NCI-H2196 treated with DMSO at 0.1 percent for 48 hours (cell line): Measurements from ENCODE around the gene HSF4.
A peak's percentile ranks its signal among the peaks of the same experiment; 100 is the strongest.

Experiments used
- DNase-seq: peaks from one replicate; lab custom pipeline; 2025; ENCODE audit not compliant: unreplicated experiment; lab: John Stamatoyannopoulos, UW

The HSF4 gene

DNA sequence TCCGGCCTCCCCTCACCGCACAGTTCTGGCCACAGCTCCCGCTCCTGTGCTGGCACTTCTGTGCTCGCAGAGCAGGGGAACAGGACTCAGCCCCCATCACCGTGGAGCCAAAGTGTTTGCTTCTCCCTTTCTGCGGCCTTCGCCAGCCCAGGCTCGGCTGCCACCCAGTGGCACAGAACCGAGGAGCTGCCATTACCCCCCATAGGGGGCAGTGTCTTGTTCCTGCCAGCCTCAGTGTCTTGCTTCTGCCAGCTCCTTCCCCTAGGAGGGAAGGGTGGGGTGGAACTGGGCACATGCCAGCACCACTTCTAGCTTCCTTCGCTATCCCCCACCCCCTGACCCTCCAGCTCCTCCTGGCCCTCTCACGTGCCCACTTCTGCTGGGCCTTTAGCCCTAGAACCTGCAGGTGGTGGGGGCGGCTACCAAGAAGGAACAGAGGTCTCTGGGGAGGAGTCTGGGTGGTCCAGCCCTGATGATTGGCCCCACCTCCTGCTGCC, 33.7 kb downstream of the HSF4 start:
- DNase-seq = no peak

DNA sequence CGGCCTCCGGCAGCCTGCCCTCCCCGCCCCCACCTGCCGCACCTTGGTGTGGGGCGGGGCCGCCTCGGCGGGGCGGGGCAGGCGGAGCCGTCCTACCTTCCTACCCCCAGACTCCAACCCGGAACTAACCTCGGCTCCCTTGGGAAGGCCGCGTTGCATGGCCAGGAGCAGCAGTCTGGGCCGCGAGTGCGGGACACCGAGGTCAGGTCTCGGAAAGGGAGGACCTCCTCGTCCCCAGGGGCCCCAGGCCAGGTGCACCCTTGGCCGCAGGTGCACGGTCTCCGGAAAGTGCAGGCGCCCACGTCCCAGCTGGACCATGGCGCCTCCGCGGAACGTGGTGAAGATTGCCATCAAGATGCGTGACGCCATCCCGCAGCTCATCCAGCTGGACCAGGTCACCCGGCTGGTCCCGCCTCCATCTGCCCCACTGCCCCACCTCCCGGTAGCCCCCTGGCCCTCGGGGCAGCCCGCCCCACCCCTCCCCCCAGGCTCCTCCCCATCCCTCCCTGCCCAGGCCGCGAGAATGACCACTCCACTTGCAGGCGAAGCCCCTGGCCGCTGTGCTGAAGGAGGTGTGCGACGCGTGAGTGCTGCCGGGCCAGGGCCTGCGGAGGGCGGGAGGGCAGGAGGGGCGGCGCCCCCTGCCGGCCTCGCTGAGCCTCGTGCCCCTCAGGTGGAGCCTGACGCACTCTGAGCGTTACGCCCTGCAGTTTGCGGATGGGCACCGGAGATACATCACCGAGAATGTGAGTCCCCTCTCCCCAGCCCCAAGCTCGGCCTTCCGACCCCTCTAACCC, 34.7 kb downstream of the HSF4 start, which contains the start of gene ELMO3:
ELMO3 (plus strand) TSS at position 121 of the 797 bp plus-strand sequence; CDS start at position 317, 196 bp downstream.
- no peak for DNase-seq

GRCh38 chr16:67199808-67200198, 35.3 kb downstream of the HSF4 start:
- DNase-seq = no peak

DNA sequence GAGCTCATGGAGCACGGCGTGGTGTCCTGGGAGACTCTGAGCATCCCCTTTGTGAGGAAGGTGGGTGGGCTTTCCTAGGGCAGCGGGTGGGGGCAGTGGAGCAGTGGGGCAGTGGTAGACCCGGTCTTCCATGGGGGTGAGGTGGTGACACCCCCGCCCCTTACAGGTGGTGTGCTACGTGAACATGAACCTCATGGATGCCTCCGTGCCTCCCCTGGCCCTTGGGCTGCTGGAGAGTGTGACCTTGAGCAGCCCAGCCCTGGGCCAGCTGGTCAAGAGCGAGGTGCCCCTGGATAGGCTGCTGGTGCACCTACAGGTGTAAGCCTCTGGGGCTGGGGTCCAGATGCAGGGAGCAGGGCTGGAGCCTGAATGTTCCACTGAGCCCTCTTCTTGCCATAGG, 35.9 kb downstream of the HSF4 start:
- no peak for DNase-seq

GRCh38 chr16:67201411-67202345, 37.1 kb downstream of the HSF4 start:
- no peak for DNase-seq

GRCh38 chr16:67202426-67202825, 37.9 kb downstream of the HSF4 start:
- no peak for DNase-seq

DNA sequence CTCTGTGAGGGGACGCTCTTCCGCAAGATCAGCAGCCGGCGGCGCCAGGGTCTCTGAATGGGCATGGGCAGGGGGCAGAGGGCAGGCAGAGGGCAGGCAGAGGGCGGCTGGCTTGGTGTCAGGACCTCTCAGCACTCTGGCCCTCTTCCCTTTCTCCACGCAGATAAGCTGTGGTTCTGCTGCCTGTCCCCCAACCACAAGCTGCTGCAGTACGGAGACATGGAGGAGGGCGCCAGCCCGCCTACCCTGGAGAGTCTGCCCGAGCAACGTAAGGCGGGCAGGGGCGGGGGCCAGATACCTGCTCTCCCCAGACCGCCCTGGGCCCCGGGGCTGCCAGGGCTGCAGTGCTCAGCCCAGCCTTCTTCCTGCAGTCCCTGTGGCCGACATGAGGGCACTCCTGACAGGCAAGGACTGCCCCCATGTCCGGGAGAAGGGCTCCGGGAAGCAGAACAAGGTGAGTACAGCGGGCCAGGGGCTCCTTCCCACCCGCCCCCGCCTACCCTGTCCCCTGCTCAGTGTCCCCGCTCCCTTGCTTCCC, 38.5 kb downstream of the HSF4 start:
- DNase-seq = no peak

- no peak for DNase-seq
Measured at GRCh38 chr16:67204076-67204475, 39.5 kb downstream of the HSF4 start.

DNA sequence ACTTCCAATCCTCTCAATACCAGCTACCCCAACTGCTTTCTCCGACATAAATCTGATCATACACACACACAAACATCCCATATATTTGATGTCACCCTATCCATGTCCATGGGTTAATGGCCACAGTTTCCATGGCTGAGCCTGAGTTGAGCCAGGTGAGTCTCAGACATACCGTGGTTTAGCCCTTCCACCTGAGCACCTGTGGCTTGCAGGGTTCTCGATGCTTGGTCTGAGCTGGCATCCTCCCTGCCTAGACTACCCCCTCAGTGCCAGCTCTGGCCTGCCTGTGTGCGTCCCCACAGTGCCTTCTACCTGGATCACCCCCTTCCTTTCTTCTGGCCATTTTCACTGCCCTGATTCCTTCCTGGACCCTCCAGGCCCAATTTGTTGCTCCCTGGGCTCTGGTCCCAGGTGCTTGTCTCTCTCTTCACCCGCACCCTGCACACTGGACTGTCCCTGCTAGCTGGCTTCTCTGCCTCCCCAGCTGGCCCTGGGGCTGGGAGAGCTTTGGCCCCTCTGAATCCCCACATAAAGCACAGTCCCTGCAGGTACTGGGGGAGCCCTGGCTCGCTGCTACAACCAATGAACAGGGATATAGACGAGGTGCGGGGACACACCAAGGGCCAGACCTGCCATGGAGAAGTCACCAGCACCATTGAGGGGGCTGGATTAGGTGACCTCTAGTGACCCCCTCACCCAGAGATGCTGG, 41.7 kb downstream of the HSF4 start:
- no peak for DNase-seq

DNA sequence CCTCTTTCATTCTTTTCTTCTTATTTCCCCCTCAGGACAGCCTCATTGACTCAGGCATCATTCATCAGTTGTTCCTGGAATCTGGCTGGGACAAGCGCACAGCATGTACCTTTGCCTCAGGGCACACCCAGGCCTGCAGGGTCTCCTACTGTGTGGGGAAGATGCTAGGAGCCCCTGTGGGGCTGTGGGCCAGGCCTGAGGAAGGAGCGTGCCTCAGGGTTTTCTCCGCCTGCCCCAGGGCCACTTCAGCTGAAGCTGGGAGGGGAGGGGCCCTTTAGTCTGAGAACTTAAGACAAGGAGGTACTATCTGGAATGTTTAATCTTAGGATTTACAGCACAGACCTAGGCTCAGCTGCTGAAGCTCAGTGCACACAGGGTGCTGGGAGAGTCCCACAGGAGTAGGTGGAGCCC, 42.3 kb downstream of the HSF4 start:
- DNase-seq = no peak

- peak; percentile 23 for DNase-seq
Measured at GRCh38 chr16:67207249-67208091, 42.9 kb downstream of the HSF4 start.

DNA sequence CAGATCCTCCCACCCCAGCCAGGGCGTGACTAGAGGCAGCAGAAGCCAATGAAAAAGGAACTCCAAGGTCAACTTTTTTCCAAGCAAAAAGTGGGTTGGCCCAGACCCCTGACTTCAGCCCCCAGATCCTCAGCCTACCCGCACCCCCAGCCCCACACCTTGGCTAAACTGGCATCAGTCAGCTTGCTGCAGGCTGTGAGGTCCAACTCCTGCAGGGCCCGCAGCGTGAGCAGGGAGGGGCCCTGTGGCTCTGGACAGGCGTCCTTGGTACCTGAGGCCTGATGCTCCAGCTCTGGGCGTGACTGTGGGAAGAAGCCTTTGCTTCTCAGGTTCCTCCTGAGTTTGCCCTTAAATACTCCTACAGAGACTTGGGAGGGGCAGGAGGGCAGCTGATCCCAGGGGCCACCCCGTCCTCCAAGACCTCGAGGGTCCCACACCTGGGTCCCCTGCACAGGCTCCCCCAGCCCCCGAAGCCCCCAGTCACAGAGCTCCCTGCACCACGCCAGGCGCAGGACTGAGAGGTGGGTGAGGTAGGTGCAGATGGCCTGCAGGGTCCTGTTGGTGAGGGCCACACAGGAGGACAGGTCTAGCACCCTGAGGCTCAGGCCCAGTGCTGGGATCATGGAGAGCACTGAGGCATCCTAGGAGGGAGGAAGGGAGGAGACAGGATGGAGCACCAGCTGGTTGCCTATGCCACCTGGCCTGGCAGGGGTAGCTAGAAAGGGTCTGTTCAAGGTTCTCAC, 43.8 kb downstream of the HSF4 start:
- no peak for DNase-seq

DNA sequence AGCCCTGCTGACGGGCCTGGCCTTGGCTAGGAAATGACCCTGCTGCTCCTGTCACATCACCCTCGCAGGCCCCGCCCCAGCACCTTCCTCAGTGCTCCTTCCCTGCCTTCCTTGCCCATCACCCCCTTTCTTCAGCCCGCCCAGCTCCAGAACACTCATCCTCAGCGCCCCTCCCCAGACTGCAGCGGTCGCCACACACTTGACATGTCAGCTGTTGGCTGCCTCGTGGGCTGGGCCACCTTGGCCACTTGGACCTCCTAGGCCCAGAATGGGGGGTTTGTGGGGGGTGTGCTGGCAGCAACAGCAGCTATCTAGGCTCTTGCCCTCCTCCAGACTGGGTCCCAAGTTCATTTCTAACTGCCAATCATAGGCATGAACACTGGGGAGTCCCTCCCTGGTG, 45.0 kb downstream of the HSF4 start:
- no peak for DNase-seq

- no peak for DNase-seq
Measured at GRCh38 chr16:67210069-67210937, 45.8 kb downstream of the HSF4 start.

GRCh38 chr16:67211674-67212073, 47.1 kb downstream of the HSF4 start:
- no peak for DNase-seq

GRCh38 chr16:67212766-67213165, 48.2 kb downstream of the HSF4 start:
- no peak for DNase-seq

DNA sequence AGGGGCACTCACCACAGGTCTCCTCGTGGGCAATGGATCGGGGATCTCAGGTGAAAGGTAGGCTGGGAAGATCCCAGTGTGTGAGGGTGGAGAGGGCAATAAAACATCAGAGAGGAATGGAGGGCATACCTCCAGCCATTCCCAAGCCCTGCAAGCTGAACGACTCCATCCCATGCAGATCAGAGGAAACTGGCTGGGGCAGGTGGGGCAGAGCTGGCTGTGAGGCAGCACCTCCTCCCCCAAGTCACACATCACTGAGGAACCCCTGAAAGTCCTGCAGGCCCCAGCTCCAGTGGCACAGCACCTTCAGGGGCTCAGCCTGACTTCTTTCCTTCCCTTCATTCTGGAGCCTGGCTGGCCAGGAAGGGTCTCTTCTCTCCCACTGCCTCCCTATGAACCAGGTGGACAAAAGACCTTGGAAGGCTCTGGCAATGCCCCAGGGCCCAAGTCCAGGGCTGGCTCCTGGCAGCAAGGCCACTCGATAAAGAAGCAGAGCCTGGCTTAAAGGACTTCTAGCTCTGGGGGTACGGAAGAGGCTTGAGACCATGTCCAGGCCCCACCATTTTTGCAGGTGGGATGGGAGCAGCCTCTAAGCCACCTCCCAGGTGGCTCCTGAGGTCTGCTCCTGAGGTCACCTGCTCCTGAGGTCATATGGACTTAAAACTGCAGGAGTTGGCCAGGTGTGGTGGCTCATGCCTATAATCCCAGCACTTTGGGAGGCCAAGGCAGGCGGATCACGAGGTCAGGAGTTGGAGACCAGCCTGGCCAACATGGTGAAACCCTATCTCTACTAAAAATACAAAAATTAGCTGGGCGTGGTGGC, 48.9 kb downstream of the HSF4 start:
- DNase-seq = no peak
